Parathyroid adenoma (tissue), 2 donors: Measurements from ENCODE around the gene FGFR4.

Experiments used
- H2AFZ ChIP-seq: fragments of 300-600 bp; sonication (generic); one replicate; pipeline ENCODE4 v1.7.0; 2017; ENCODE audit warnings: antibody characterized with exemption, mild to moderate bottlenecking
- H3K27ac ChIP-seq: fragments of 300-600 bp; sonication (generic); one replicate; pipeline ENCODE4 v1.7.0; 2017
- H3K27me3 ChIP-seq: fragments of 300-600 bp; sonication (generic); one replicate; pipeline ENCODE4 v1.7.0; 2017; ENCODE audit warnings: low read length; ENCODE audit not compliant: control insufficient read depth, insufficient read depth
- H3K36me3 ChIP-seq: fragments of 300-600 bp; sonication (generic); one replicate; pipeline ENCODE4 v1.7.0; 2017; ENCODE audit warnings: low read length; ENCODE audit not compliant: control insufficient read depth, insufficient read depth
- H3K4me1 ChIP-seq: fragments of 300-600 bp; sonication (generic); one replicate; pipeline ENCODE4 v1.7.0; 2017; ENCODE audit warnings: control low read depth
- H3K4me2 ChIP-seq: fragments of 300-600 bp; sonication (generic); one replicate; pipeline ENCODE4 v1.7.0; 2017; ENCODE audit warnings: low read length
- H3K4me3 ChIP-seq: fragments of 300-600 bp; sonication (generic); one replicate; pipeline ENCODE4 v1.7.0; 2017; ENCODE audit warnings: low read depth, low read length
- H3K79me2 ChIP-seq: fragments of 300-600 bp; sonication (generic); one replicate; pipeline ENCODE4 v1.7.0; 2017; ENCODE audit warnings: control low read depth
- H3K9ac ChIP-seq: fragments of 300-600 bp; sonication (generic); one replicate; pipeline ENCODE4 v1.7.0; 2017; ENCODE audit warnings: mild to moderate bottlenecking
- H3K9me3 ChIP-seq: fragments of 300-600 bp; sonication (generic); one replicate; pipeline ENCODE4 v1.7.0; 2017; ENCODE audit warnings: low read length; ENCODE audit not compliant: control insufficient read depth
- CTCF ChIP-seq: fragments of 300-600 bp; sonication (generic); IDR thresholded peaks from one replicate; pipeline ENCODE4 v1.7.0; 2017; ENCODE audit warnings: antibody characterized with exemption, mild to moderate bottlenecking
- donor health status: primary hyperparathyroidism.

FGFR4 gene

GRCh38 chr5:177070536-177071191 is 16.1 kb upstream of the FGFR4 start:
- no peak overlapping the region for H3K27ac ChIP-seq
- no peaks in the 10 kb centered on the region for H3K27me3 ChIP-seq
- H3K4me3 ChIP-seq, result no peak overlapping the region
- no peaks in the 10 kb centered on the region for H3K36me3 ChIP-seq
- no peak overlapping the region for H2AFZ ChIP-seq
- H3K9ac ChIP-seq, result no peak overlapping the region
- no peaks in the 10 kb centered on the region for H3K4me1 ChIP-seq
- H3K9me3 ChIP-seq, result no peaks in the 10 kb centered on the region
- no peaks in the 10 kb centered on the region for H3K79me2 ChIP-seq
- no peak overlapping the region for H3K4me2 ChIP-seq
- no peak for TF ChIP-seq CTCF

GRCh38 chr5:177071666-177072385 is 14.9 kb upstream of the FGFR4 start:
- Histone ChIP-seq H2AFZ (no peak overlapping the region), H3K4me2 (no peak overlapping the region), H3K9me3 (no peaks in the 10 kb centered on the region), H3K79me2 (no peaks in the 10 kb centered on the region), H3K27me3 (no peaks in the 10 kb centered on the region), H3K9ac (no peak overlapping the region), H3K36me3 (no peaks in the 10 kb centered on the region), H3K27ac (no peak overlapping the region), H3K4me3 (no peak overlapping the region), H3K4me1 (no peaks in the 10 kb centered on the region)
- TF ChIP-seq CTCF, result peak; percentile 94

- H3K9me3 ChIP-seq, result no peaks in the 10 kb centered on the region
- H3K27ac ChIP-seq, result no peak overlapping the region
- no peaks in the 10 kb centered on the region for H3K4me1 ChIP-seq
- no peak overlapping the region for H3K4me3 ChIP-seq
- no peak overlapping the region for H3K9ac ChIP-seq
- no peaks in the 10 kb centered on the region for H3K36me3 ChIP-seq
- H3K27me3 ChIP-seq, result no peaks in the 10 kb centered on the region
- H3K4me2 ChIP-seq, result no peak overlapping the region
- H3K79me2 ChIP-seq, result no peaks in the 10 kb centered on the region
- no peak for TF ChIP-seq CTCF
- H2AFZ ChIP-seq, result no peak overlapping the region
Measured at GRCh38 chr5:177077335-177077734, 9.4 kb upstream of the FGFR4 start.

GRCh38 chr5:177079606-177080005 is 7.1 kb upstream of the FGFR4 start:
- no peak for TF ChIP-seq CTCF
- Histone ChIP-seq H3K4me2 (no peak overlapping the region), H3K4me3 (no peak overlapping the region), H3K4me1 (no peaks in the 10 kb centered on the region), H3K27me3 (no peaks in the 10 kb centered on the region), H3K9me3 (no peaks in the 10 kb centered on the region), H3K79me2 (no peaks in the 10 kb centered on the region), H3K9ac (no peak overlapping the region), H2AFZ (no peak overlapping the region), H3K27ac (no peak overlapping the region), H3K36me3 (no peaks in the 10 kb centered on the region)

- no peaks in the 10 kb centered on the region for H3K4me1 ChIP-seq
- H3K9ac ChIP-seq, result no peak overlapping the region
- H3K36me3 ChIP-seq, result no peaks in the 10 kb centered on the region
- no peak overlapping the region for H3K27ac ChIP-seq
- H3K4me2 ChIP-seq, result no peak overlapping the region
- no peaks in the 10 kb centered on the region for H3K27me3 ChIP-seq
- H2AFZ ChIP-seq, result no peak overlapping the region
- no peak for TF ChIP-seq CTCF
- no peaks in the 10 kb centered on the region for H3K9me3 ChIP-seq
- no peak overlapping the region for H3K4me3 ChIP-seq
- H3K79me2 ChIP-seq, result no peaks in the 10 kb centered on the region
Measured at GRCh38 chr5:177080265-177080664, 6.5 kb upstream of the FGFR4 start.
